Endodermal cell (in vitro differentiated cells): ENCODE measurements around the gene ICA1. TPM values are rescaled to one million over a fixed set of nuclear protein-coding genes. Genes with fewer than 3 reads are reported as not detected.

Experiments
- DNase-seq: peaks from one replicate; pipeline ENCODE4 v3.0.0-alpha.2; 2017
- H3K27ac ChIP-seq: 2 replicates; pipeline ENCODE4 v1.5.1; 2013; ENCODE audit warnings: mild to moderate bottlenecking, low read depth, low read length, moderate library complexity
- H3K27me3 ChIP-seq: 2 replicates; pipeline ENCODE4 v1.6.1; 2013; ENCODE audit warnings: mild to moderate bottlenecking, low read length, moderate library complexity; ENCODE audit not compliant: insufficient read depth, control insufficient read depth, poor library complexity, severe bottlenecking
- H3K36me3 ChIP-seq: 2 replicates; pipeline ENCODE4 v1.7.0; 2013; ENCODE audit warnings: mild to moderate bottlenecking, low read length, moderate library complexity; ENCODE audit not compliant: control insufficient read depth, insufficient read depth
- H3K4me1 ChIP-seq: one replicate; pipeline ENCODE4 v1.7.0; 2013; ENCODE audit warnings: low read length; ENCODE audit not compliant: control insufficient read depth, insufficient read depth
- H3K4me3 ChIP-seq: 2 replicates; pipeline ENCODE4 v1.5.1; 2013; ENCODE audit warnings: mild to moderate bottlenecking, low read length, moderate library complexity
- H3K9ac ChIP-seq: 2 replicates; pipeline ENCODE4 v1.6.1; 2013; ENCODE audit warnings: mild to moderate bottlenecking, low read length, moderate library complexity; ENCODE audit not compliant: poor library complexity, severe bottlenecking; ENCODE audit errors: extremely low read depth
- H3K9me3 ChIP-seq: 2 replicates; pipeline ENCODE4 v1.6.1; 2013; ENCODE audit warnings: mild to moderate bottlenecking, low read length, moderate library complexity; ENCODE audit not compliant: control insufficient read depth
- H3K27ac Mint-ChIP-seq: 2 replicates; pipeline ENCODE4 v1.8.0; 2020; ENCODE audit warnings: mixed read lengths
- H3K27me3 Mint-ChIP-seq: 2 replicates; pipeline ENCODE4 v1.8.0; 2021; ENCODE audit warnings: mild to moderate bottlenecking, mixed read lengths; ENCODE audit not compliant: insufficient read depth
- H3K36me3 Mint-ChIP-seq: 2 replicates; pipeline ENCODE4 v1.8.0; 2020; ENCODE audit warnings: low read depth, mixed read lengths
- H3K4me1 Mint-ChIP-seq: 2 replicates; pipeline ENCODE4 v1.8.0; 2020; ENCODE audit warnings: mixed read lengths
- H3K4me3 Mint-ChIP-seq: 2 replicates; pipeline ENCODE4 v1.8.0; 2020; ENCODE audit warnings: mild to moderate bottlenecking, moderate library complexity, mixed read lengths
- H3K9me3 Mint-ChIP-seq: 2 replicates; pipeline ENCODE4 v1.8.0; 2020; ENCODE audit warnings: mild to moderate bottlenecking, mixed read lengths
- WGBS, 2 experiments: methylation state at CpG; one replicate each; pipeline versions ENCODE4 v1.1.5 to v1.1.7; 2013; ENCODE audit warnings: missing lambda C conversion rate in 2 of 2, mixed read lengths in 1 of 2; ENCODE audit not compliant: insufficient coverage in 1 of 2, insufficient read length in 1 of 2; 5-methylcytosine and 5-hydroxymethylcytosine counted together
- total RNA-seq, 2 donors: library from RNA; stranded (reverse); fragmentation: NEBNext Ultra II Directional in 1 of 2; extraction: Animal tissue kit (Norgen Biotek cat#: 25700) in 1 of 2; gene quantifications; 2 replicates in 1 of 2; 3 replicates in 1 of 2; pipeline ENCODE4 v1.2.1, GENCODE V29; 2021
- TF ChIP-seq, protein P1 (sequence below): fragments of 200-600 bp; sonication (generic); conservative IDR thresholded peaks from 2 replicates; pipeline ENCODE4 v1.5.0; 2021; ENCODE audit warnings: antibody characterized with exemption, mild to moderate bottlenecking

Gene ICA1
- total RNA-seq, 2 donors from 2014 or later, result 25.0 to 50.2 TPM

GRCh38 chr7:8114175-8114574, 147.8 kb downstream of the ICA1 start:
- peaks cover 5% of the 10 kb centered on the region for H3K36me3 Mint-ChIP-seq
- Histone ChIP-seq H3K9me3 (no peaks in the 10 kb centered on the region), H3K9ac (no peak overlapping the region), H3K27ac (no peak overlapping the region), H3K4me3 (no peak overlapping the region), H3K36me3 (no peaks in the 10 kb centered on the region), H3K4me1 (no peaks in the 10 kb centered on the region), H3K27me3 (no peaks in the 10 kb centered on the region)
- WGBS, 2 experiments, result 89 to 100% methylated on average over 2 to 4 of the region's 4 CpGs
- TF ChIP-seq, protein P1, sequence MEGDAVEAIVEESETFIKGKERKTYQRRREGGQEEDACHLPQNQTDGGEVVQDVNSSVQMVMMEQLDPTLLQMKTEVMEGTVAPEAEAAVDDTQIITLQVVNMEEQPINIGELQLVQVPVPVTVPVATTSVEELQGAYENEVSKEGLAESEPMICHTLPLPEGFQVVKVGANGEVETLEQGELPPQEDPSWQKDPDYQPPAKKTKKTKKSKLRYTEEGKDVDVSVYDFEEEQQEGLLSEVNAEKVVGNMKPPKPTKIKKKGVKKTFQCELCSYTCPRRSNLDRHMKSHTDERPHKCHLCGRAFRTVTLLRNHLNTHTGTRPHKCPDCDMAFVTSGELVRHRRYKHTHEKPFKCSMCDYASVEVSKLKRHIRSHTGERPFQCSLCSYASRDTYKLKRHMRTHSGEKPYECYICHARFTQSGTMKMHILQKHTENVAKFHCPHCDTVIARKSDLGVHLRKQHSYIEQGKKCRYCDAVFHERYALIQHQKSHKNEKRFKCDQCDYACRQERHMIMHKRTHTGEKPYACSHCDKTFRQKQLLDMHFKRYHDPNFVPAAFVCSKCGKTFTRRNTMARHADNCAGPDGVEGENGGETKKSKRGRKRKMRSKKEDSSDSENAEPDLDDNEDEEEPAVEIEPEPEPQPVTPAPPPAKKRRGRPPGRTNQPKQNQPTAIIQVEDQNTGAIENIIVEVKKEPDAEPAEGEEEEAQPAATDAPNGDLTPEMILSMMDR, result no peak
- no peak overlapping the region for H3K27ac Mint-ChIP-seq
- H3K9me3 Mint-ChIP-seq, result no peaks in the 10 kb centered on the region
- H3K4me3 Mint-ChIP-seq, result no peak overlapping the region
- DNase-seq, result no peak
- no peaks in the 10 kb centered on the region for H3K27me3 Mint-ChIP-seq
- H3K4me1 Mint-ChIP-seq, result peaks cover 10% of the 10 kb centered on the region

GRCh38 chr7:8113184-8113583, 148.8 kb downstream of the ICA1 start:
- Histone ChIP-seq H3K36me3 (no peaks in the 10 kb centered on the region), H3K27me3 (no peaks in the 10 kb centered on the region), H3K9ac (no peak overlapping the region), H3K4me1 (no peaks in the 10 kb centered on the region), H3K4me3 (no peak overlapping the region), H3K27ac (no peak overlapping the region), H3K9me3 (no peaks in the 10 kb centered on the region)
- no peak for DNase-seq
- 88 to 90% methylated on average over 2 to 3 of the region's 3 CpGs for WGBS, 2 experiments
- TF ChIP-seq, protein P1, result no peak
- no peaks in the 10 kb centered on the region for H3K27me3 Mint-ChIP-seq
- peaks cover 10% of the 10 kb centered on the region for H3K4me1 Mint-ChIP-seq
- H3K27ac Mint-ChIP-seq, result no peak overlapping the region
- H3K9me3 Mint-ChIP-seq, result no peaks in the 10 kb centered on the region
- peaks cover 5% of the 10 kb centered on the region for H3K36me3 Mint-ChIP-seq
- no peak overlapping the region for H3K4me3 Mint-ChIP-seq

DNA sequence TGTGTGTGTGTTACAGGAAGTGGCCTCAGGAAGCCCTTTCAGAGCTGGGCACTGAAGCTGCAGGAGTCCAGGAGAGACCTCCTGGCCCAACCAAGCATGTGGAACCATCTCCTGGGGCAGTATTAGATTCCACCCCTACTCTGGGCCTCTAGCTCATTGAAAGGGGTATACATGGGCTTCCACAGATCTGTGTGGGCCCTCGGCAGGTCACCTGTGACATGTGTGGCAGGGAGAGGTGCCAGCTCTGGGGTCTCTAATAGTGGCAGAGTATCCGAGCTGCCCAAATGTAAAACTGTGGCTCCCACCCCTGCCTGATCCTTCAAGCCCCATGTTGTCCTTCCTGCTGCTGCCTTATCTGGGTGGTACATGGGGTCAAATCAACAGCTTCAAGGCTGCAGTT, 149.3 kb downstream of the ICA1 start:
- Histone ChIP-seq H3K4me1 (no peaks in the 10 kb centered on the region), H3K36me3 (no peaks in the 10 kb centered on the region), H3K9me3 (no peaks in the 10 kb centered on the region), H3K27ac (no peak overlapping the region), H3K4me3 (no peak overlapping the region), H3K9ac (no peak overlapping the region), H3K27me3 (no peaks in the 10 kb centered on the region)
- peaks cover 5% of the 10 kb centered on the region for H3K36me3 Mint-ChIP-seq
- H3K27ac Mint-ChIP-seq, result no peak overlapping the region
- TF ChIP-seq, protein P1, result no peak
- H3K27me3 Mint-ChIP-seq, result no peaks in the 10 kb centered on the region
- no peak for DNase-seq
- WGBS, 2 experiments, result 83 to 88% methylated on average over 1 to 2 of the region's 2 CpGs
- H3K4me1 Mint-ChIP-seq, result peaks cover 10% of the 10 kb centered on the region
- no peak overlapping the region for H3K4me3 Mint-ChIP-seq
- H3K9me3 Mint-ChIP-seq, result no peaks in the 10 kb centered on the region
